Upper lobe of right lung (tissue), 1 donor: Measurements from ENCODE around the gene FAM120B. TPM values are rescaled to one million over a fixed set of nuclear protein-coding genes. Genes with fewer than 3 reads are reported as not detected.

Experiments used
- microRNA-seq: library from miRNA; unstranded; fragments of <30 nt; microRNA quantifications from one replicate; pipeline ENCODE4 v1.2.0, GENCODE V29; 2020; ENCODE audit warnings: borderline microRNAs expressed
- total RNA-seq: library from RNA; stranded (reverse); fragmentation: NEBNext Ultra II Directional; extraction: Animal tissue kit (Norgen Biotek cat#: 25700); gene quantifications from one replicate; pipeline ENCODE4 v1.2.1, GENCODE V29; 2021
- donor health status: DM: no; HTN: yes; CAD: no; lungs with severe emphysema.

Gene FAM120B
- total RNA-seq, 1 donor from 2014 or later = 26.1 TPM

Small RNA genes lying within 50 kb of the gene (microRNA-seq; reads per million reads assigned to microRNA genes)
- gene MIR4644 = not detected

Other genes with a start within 250 kb of the FAM120B start
- gene DLL1, start 15.7 kb upstream of the FAM120B start, total RNA-seq = 14.6 TPM
- 111 TPM for gene PSMB1, start 246.5 kb downstream of the FAM120B start, total RNA-seq
- gene TBP, start 247.6 kb downstream of the FAM120B start, total RNA-seq = 12.8 TPM